Mesendoderm (in vitro differentiated cells): ENCODE data around the gene VTCN1. TPM values are rescaled to one million over a fixed set of nuclear protein-coding genes. Genes with fewer than 3 reads are reported as not detected.
"Not testable (repeated sequence)": the region's sequence is repeated elsewhere in the genome, so short reads cannot be mapped to it uniquely, and the experiment has no call there.

ENCODE experiments used
- DNase-seq: peaks from one replicate; pipeline ENCODE4 v3.0.0; 2013
- H2AK5ac ChIP-seq: 2 replicates; pipeline ENCODE4 v1.6.1; 2013; ENCODE audit warnings: low read length, inconsistent platforms
- H2BK120ac ChIP-seq: 2 replicates; pipeline ENCODE4 v1.6.1; 2013; ENCODE audit warnings: low read depth, mild to moderate bottlenecking, low read length, moderate library complexity, mixed read lengths
- H2BK15ac ChIP-seq: replicated peaks from 2 replicates; pipeline ENCODE4 v1.6.1; 2013; ENCODE audit warnings: low read depth, mild to moderate bottlenecking, moderate library complexity
- H2BK5ac ChIP-seq: 2 replicates; pipeline ENCODE4 v1.6.1; 2013; ENCODE audit warnings: low read length, inconsistent platforms
- H3K18ac ChIP-seq: 2 replicates; pipeline ENCODE4 v1.6.1; 2013; ENCODE audit warnings: mild to moderate bottlenecking, low read length, mixed read lengths
- H3K23ac ChIP-seq: one replicate; pipeline ENCODE4 v1.6.1; 2013; ENCODE audit warnings: low read length
- H3K27ac ChIP-seq: 2 replicates; pipeline ENCODE4 v1.5.1; 2013; ENCODE audit warnings: low read depth, mild to moderate bottlenecking, inconsistent platforms, low read length, moderate library complexity
- H3K27me3 ChIP-seq: 2 replicates; pipeline ENCODE4 v1.6.1; 2013; ENCODE audit warnings: low read length, control low read depth, mild to moderate bottlenecking, inconsistent platforms; ENCODE audit not compliant: insufficient read depth, poor library complexity
- H3K36me3 ChIP-seq: 2 replicates; pipeline ENCODE4 v1.6.1; 2013; ENCODE audit warnings: low read length, inconsistent platforms; ENCODE audit not compliant: control insufficient read depth, insufficient read depth
- H3K4ac ChIP-seq: one replicate; pipeline ENCODE4 v1.6.1; 2013; ENCODE audit warnings: low read depth, mild to moderate bottlenecking, low read length, moderate library complexity
- H3K4me1 ChIP-seq: 2 replicates; pipeline ENCODE4 v1.6.1; 2013; ENCODE audit warnings: low read depth, low read length, inconsistent platforms; ENCODE audit not compliant: control insufficient read depth
- H3K4me2 ChIP-seq: 2 replicates; pipeline ENCODE4 v1.6.1; 2013; ENCODE audit warnings: low read length
- H3K4me3 ChIP-seq: 2 replicates; pipeline ENCODE4 v1.5.1; 2013; ENCODE audit warnings: mild to moderate bottlenecking, low read length
- H3K56ac ChIP-seq: one replicate; pipeline ENCODE4 v1.6.1; 2013; ENCODE audit warnings: low read length
- H3K79me1 ChIP-seq: 2 replicates; pipeline ENCODE4 v1.6.1; 2013; ENCODE audit warnings: low read length, inconsistent platforms
- H3K79me2 ChIP-seq: 2 replicates; pipeline ENCODE4 v1.6.1; 2013; ENCODE audit warnings: mild to moderate bottlenecking, low read length; ENCODE audit not compliant: control insufficient read depth, insufficient read depth
- H3K9ac ChIP-seq: 2 replicates; pipeline ENCODE4 v1.6.1; 2013; ENCODE audit warnings: low read length, inconsistent platforms
- H4K5ac ChIP-seq: one replicate; pipeline ENCODE4 v1.6.1; 2013; ENCODE audit warnings: low read length
- H4K8ac ChIP-seq: one replicate; pipeline ENCODE4 v1.6.1; 2013; ENCODE audit warnings: low read depth, mild to moderate bottlenecking, control low read depth, low read length, moderate library complexity
- WGBS: extraction: QIAGEN DNeasy Blood & Tissue Kit; methylation state at CpG from one replicate; pipeline ENCODE4 v1.1.7; 2013; ENCODE audit warnings: low lambda C conversion rate, missing lambda C conversion rate; ENCODE audit not compliant: insufficient coverage; ENCODE audit errors: extremely low coverage; 5-methylcytosine and 5-hydroxymethylcytosine counted together
- polyA plus RNA-seq, 2 experiments: library from polyadenylated mRNA; stranded (reverse); fragments of 200-250 nt; gene quantifications; one replicate each; pipeline ENCODE4 v1.2.3, GENCODE V29; 2013

VTCN1 gene
- 0.07 TPM for polyA plus RNA-seq (2013, experiment 1 of 2)
- 0.03 TPM for polyA plus RNA-seq (2013, experiment 2 of 2)

GRCh38 chr1:117210831-117211261 lies at the start of gene VTCN1:
Gene VTCN1 (minus strand): TSS chr1:117210927. CDS start chr1:117210855, 72 bp downstream.
- Histone ChIP-seq H3K23ac (no peak within 1 kb of the TSS), H3K4me2 (no peak within 1 kb of the TSS), H2AK5ac (no peak within 1 kb of the TSS), H3K4me3 (no peak within 1 kb of the TSS), H3K27ac (no peak within 1 kb of the TSS), H3K9ac (no peak within 1 kb of the TSS), H4K5ac (no peak within 1 kb of the TSS), H3K27me3 (no peaks in the 10 kb centered on the region), H4K8ac (no peak within 1 kb of the TSS), H3K56ac (no peak within 1 kb of the TSS), H2BK15ac (no peak within 1 kb of the TSS), H3K4ac (no peak within 1 kb of the TSS), H3K36me3 (no peaks in the 10 kb centered on the region), H3K79me1 (no peaks in the 10 kb centered on the region), H3K18ac (no peak within 1 kb of the TSS), H2BK120ac (no peak within 1 kb of the TSS), H3K4me1 (peaks cover 2% of the 10 kb centered on the region), H3K79me2 (no peaks in the 10 kb centered on the region), H2BK5ac (no peak within 1 kb of the TSS)
- no peak for DNase-seq
- no CpG with 5 or more reads among the region's 8 CpGs for WGBS

GRCh38 chr1:117258791-117259190 lies 48.1 kb upstream of the VTCN1 start:
- DNase-seq = no peak
- no CpG with 5 or more reads among the region's 3 CpGs for WGBS

GRCh38 chr1:117258075-117258474 lies 47.3 kb upstream of the VTCN1 start:
- not testable (repeated sequence) for H2BK120ac ChIP-seq, H3K9ac ChIP-seq, H2BK5ac ChIP-seq, H3K56ac ChIP-seq, H4K8ac ChIP-seq, H3K23ac ChIP-seq, H3K36me3 ChIP-seq, DNase-seq, H2AK5ac ChIP-seq, H4K5ac ChIP-seq, H3K27me3 ChIP-seq, H3K4ac ChIP-seq, H3K18ac ChIP-seq, H3K4me2 ChIP-seq, H3K79me2 ChIP-seq, H3K79me1 ChIP-seq, H2BK15ac ChIP-seq, H3K27ac ChIP-seq, H3K4me3 ChIP-seq, H3K4me1 ChIP-seq

More at GRCh38 chr1:117258791-117259190, 48.1 kb upstream of the VTCN1 start:
- no peak overlapping the region for H3K18ac ChIP-seq
- H4K5ac ChIP-seq = no peak overlapping the region
- H2BK15ac ChIP-seq = no peak overlapping the region
- H3K79me2 ChIP-seq = no peaks in the 10 kb centered on the region
- H3K27ac ChIP-seq = no peak overlapping the region
- no peak overlapping the region for H3K4ac ChIP-seq
- no peak overlapping the region for H3K56ac ChIP-seq
- H3K9ac ChIP-seq = no peak overlapping the region
- no peaks in the 10 kb centered on the region for H3K4me1 ChIP-seq
- H3K36me3 ChIP-seq = no peaks in the 10 kb centered on the region
- peaks cover 2% of the 10 kb centered on the region for H3K27me3 ChIP-seq
- H3K79me1 ChIP-seq = no peaks in the 10 kb centered on the region
- H3K4me2 ChIP-seq = no peak overlapping the region
- no peak overlapping the region for H4K8ac ChIP-seq
- H3K4me3 ChIP-seq = no peak overlapping the region
- H2AK5ac ChIP-seq = no peak overlapping the region
- no peak overlapping the region for H2BK5ac ChIP-seq
- no peak overlapping the region for H2BK120ac ChIP-seq
- no peak overlapping the region for H3K23ac ChIP-seq

- no peak overlapping the region for H2BK120ac ChIP-seq
- H3K27ac ChIP-seq = no peak overlapping the region
- H3K4me3 ChIP-seq = no peak overlapping the region
- no peaks in the 10 kb centered on the region for H3K4me1 ChIP-seq
- no peak overlapping the region for H3K56ac ChIP-seq
- H4K5ac ChIP-seq = no peak overlapping the region
- H4K8ac ChIP-seq = no peak overlapping the region
- H3K79me2 ChIP-seq = no peaks in the 10 kb centered on the region
- no peak overlapping the region for H2BK5ac ChIP-seq
- no peak overlapping the region for H3K23ac ChIP-seq
- H3K9ac ChIP-seq = no peak overlapping the region
- no peak overlapping the region for H3K18ac ChIP-seq
- H2BK15ac ChIP-seq = no peak overlapping the region
- no peak for DNase-seq
- H3K27me3 ChIP-seq = peaks cover 2% of the 10 kb centered on the region
- no peak overlapping the region for H3K4me2 ChIP-seq
- H3K36me3 ChIP-seq = no peaks in the 10 kb centered on the region
- H3K79me1 ChIP-seq = no peaks in the 10 kb centered on the region
- no peak overlapping the region for H2AK5ac ChIP-seq
- no peak overlapping the region for H3K4ac ChIP-seq
Observed at GRCh38 chr1:117257291-117257690, 46.6 kb upstream of the VTCN1 start.

- Histone ChIP-seq H3K4me1 (no peaks in the 10 kb centered on the region), H2AK5ac (no peak overlapping the region)
Observed at GRCh38 chr1:117250061-117250606, 39.4 kb upstream of the VTCN1 start.

GRCh38 chr1:117244971-117245370 lies 34.2 kb upstream of the VTCN1 start:
- Histone ChIP-seq H2BK120ac (no peak overlapping the region), H2AK5ac (no peak overlapping the region), H3K4me1 (no peaks in the 10 kb centered on the region), H2BK15ac (no peak overlapping the region), H3K18ac (no peak overlapping the region), H3K36me3 (no peaks in the 10 kb centered on the region), H4K5ac (no peak overlapping the region), H3K27me3 (no peaks in the 10 kb centered on the region), H3K79me2 (no peaks in the 10 kb centered on the region), H3K4me2 (no peak overlapping the region), H3K9ac (no peak overlapping the region), H3K79me1 (no peaks in the 10 kb centered on the region), H3K4ac (no peak overlapping the region), H3K56ac (no peak overlapping the region), H3K4me3 (no peak overlapping the region), H3K27ac (no peak overlapping the region), H4K8ac (no peak overlapping the region), H2BK5ac (no peak overlapping the region), H3K23ac (no peak overlapping the region)
- no CpG with 5 or more reads among the region's 2 CpGs for WGBS
- no peak for DNase-seq

More at GRCh38 chr1:117250061-117250606, 39.4 kb upstream of the VTCN1 start:
- Histone ChIP-seq H3K9ac (no peak overlapping the region), H3K79me1 (no peaks in the 10 kb centered on the region), H2BK120ac (no peak overlapping the region), H3K56ac (no peak overlapping the region), H2BK5ac (no peak overlapping the region), H3K4me3 (no peak overlapping the region), H3K4me2 (no peak overlapping the region), H4K8ac (no peak overlapping the region), H3K4ac (no peak overlapping the region), H3K79me2 (no peaks in the 10 kb centered on the region), H3K36me3 (no peaks in the 10 kb centered on the region), H3K18ac (no peak overlapping the region), H3K23ac (no peak overlapping the region), H3K27me3 (no peaks in the 10 kb centered on the region), H4K5ac (no peak overlapping the region), H2BK15ac (no peak overlapping the region), H3K27ac (no peak overlapping the region)
- no peak for DNase-seq
